HG02623 (cell line): Measurements from ENCODE around the gene MRAS.

Experiments
- ATAC-seq: cut with Tn5 transposase; IDR thresholded peaks from one replicate; pipeline ENCODE4 v1.9.1; 2021; ENCODE audit warnings: moderate library complexity; ENCODE audit not compliant: unreplicated experiment

Gene MRAS

DNA sequence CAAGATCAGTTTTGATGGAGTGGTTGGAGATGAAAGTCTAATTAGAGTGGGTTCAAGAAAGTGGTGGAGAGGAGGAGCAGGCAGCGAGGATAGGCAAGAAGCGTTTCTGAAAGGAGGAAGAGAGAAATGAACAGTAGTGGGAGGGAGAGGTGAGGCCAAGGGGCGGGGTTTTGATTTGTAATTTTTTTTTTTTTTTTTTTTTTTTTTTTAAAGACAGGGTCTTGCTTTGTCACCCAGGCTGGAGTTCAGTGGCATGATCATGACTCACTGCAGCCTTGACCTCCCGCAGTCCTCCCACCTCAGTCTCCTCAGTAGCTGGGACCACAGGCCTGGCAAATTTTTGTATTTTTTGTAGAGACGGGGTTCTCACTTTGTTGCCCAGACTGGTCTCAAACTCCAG is 36.6 kb downstream of the MRAS start:
- no peak for ATAC-seq

GRCh38 chr3:138389144-138389601 is 40.8 kb downstream of the MRAS start:
- no peak for ATAC-seq

- ATAC-seq: no peak
Observed at GRCh38 chr3:138389841-138390581, 41.6 kb downstream of the MRAS start.

- ATAC-seq: no peak
Observed at GRCh38 chr3:138390582-138390932, 42.2 kb downstream of the MRAS start.

DNA sequence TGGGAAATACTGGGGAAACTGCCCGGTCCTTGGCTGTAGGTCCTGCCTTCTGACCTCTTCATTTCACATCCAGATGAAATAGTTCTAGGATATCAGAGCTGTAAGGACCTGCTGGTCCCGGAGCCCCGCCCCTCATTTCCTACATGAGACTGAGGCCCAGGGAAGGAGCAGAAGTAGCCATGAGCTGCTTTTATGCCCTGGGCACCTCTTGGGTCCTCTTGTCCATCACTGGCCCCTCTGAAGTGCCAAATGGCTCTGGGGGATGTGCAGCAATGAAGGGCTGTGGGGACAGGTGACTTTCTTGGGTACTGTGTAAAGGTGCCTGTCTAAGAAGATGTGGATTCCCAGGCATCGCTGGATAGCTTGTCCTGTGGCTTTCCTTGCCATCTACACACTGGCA is 45.8 kb downstream of the MRAS start:
- no peak for ATAC-seq

- no peak for ATAC-seq
Observed at GRCh38 chr3:138394686-138395085, 46.3 kb downstream of the MRAS start.

DNA sequence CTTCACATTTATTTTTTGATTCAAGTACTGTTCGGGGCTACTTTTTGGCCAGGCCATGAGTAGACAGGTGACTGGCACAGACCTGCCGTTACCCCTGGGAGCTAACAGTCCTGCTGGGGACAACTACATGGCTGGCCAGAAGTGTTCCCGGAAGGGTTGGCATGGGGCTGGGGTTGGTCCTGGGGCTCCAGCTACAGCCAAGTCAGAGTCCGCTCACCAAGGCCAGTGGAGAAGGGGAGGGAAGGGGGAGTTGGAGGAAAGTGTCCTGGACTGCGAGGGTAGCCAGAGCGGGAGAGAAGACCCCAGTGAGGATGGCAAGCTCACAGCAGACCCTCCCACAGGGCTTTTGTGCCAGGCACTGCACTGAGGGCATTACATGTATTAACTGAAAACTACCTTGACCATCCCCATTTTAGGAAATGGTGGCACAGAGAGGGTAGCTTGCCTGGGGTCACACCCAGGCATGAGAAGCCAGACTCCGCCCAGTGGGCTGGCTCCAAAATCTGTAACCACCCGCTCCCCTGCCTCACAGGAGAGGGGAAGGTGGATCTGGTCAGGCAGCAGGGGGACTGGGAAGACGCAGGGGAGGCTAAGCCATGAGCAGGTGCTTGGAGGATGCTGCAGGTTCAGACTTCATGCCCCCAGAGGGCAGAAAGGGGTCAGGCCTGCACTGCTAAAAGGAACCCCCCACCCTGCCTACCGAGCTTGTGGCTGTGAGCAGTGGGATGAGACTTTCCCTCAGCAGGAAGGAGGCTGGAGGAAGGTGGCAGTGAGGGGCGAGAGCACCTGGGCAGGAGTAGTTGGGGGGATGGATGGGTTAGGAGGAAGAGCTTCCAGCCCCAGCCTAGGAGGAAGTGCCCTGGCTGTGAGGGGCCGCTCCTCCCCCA is 47.7 kb downstream of the MRAS start:
- ATAC-seq: no peak

- no peak for ATAC-seq
Observed at GRCh38 chr3:138396752-138397410, 48.5 kb downstream of the MRAS start.

DNA sequence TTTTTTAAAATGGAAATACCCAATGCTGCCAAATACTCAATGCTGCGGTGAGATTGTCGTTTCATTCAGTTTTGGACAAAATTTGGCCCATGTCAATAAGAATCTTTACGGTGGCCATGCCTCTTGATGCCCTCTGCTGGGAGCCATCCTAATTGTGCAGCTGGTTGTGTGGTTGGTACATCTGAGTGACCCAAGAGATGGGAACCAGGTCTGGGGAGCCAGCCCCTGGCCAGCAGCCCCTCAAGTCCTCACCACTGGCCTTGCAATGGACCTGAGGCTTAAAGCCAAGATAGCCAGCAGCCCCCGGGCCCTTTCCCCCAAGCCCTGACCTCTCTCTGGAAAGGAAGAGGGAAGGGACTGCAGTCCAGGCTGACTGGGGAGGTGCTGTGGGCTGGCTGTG is 49.6 kb downstream of the MRAS start:
- no peak for ATAC-seq

- no peak for ATAC-seq
Observed at GRCh38 chr3:138398791-138399575, 50.6 kb downstream of the MRAS start.

GRCh38 chr3:138399766-138400165 is 51.4 kb downstream of the MRAS start:
- no peak for ATAC-seq

DNA sequence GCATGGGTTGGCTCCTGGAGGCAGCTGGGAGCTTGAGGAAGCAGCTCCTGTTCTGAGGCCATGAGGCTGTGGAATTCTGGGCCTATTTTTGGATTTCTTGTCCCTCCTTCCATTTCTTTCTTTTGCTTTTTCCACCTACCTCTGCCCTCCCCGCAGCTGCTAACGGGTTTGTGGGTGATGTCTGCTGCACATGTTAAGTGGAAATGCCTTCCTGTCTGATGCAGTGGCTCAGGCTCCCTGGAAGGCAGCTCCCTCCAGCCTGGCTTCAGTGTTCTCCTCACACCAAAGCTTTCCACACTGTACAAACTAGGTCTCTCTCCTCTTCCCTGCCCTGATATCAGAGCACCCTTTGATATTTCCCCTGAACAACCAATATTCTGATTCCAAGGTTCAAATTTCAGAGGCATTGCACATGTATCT is 52.3 kb downstream of the MRAS start:
- no peak for ATAC-seq

DNA sequence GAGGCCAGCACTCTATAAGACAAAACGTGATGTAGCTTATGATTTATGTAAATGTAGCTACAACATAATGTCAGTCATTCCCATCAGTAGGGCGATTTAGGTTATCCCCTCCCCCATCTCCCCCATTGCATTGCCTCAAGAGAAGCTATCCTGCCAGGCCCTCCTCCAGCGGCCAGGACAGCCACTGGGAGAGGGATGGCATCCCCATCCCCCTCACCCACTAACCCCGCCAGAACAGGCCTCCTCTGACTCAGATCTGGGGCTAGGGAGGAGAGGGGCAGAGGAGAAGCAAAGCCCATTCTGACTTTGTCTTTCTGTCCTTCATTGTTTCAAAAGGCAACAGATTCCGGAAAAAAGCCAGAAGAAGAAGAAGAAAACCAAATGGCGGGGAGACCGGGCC is 53.5 kb downstream of the MRAS start:
- ATAC-seq: no peak

DNA sequence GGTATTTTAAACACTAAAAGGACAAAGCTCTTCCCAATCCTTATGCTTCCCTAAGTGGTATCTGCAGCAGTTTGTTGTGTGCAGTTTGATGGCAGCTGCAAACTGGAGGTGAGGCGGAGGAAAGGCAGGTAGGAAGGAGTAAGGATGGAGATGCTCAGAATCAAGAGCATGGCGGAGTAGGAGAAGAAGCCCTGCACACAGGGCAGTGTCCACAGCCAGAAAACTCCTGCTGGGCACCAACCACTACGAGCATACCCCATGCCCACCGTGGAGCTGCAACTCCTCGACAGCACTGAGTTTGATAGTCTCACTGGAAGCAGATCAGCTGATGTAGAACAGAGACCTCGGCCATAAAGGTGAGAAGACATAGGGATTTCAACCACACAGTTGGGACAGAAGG is 55.7 kb downstream of the MRAS start:
- ATAC-seq: no peak

DNA sequence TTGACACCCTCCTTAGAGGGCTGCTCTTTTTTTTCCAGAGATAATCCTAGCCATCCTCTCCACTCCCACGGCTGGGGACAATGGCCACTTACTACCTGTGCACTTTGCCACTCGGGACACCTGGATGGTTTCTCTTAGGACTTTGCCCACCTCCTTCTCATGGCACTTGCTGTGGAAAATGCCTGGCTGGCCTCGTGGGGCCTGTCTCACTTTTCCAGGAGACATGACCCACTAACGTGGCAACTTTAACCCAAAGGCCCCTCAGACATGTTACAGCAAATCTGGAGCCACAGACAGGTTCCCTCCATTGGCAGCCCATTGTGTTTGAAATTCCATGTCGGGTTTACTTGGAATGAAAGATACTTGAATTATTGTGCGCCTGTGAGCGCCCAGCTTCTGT is 56.6 kb downstream of the MRAS start:
- ATAC-seq: no peak

- no peak for ATAC-seq
Observed at GRCh38 chr3:138405486-138405885, 57.1 kb downstream of the MRAS start.

- no peak for ATAC-seq
Observed at GRCh38 chr3:138406606-138407005, 58.2 kb downstream of the MRAS start.

DNA sequence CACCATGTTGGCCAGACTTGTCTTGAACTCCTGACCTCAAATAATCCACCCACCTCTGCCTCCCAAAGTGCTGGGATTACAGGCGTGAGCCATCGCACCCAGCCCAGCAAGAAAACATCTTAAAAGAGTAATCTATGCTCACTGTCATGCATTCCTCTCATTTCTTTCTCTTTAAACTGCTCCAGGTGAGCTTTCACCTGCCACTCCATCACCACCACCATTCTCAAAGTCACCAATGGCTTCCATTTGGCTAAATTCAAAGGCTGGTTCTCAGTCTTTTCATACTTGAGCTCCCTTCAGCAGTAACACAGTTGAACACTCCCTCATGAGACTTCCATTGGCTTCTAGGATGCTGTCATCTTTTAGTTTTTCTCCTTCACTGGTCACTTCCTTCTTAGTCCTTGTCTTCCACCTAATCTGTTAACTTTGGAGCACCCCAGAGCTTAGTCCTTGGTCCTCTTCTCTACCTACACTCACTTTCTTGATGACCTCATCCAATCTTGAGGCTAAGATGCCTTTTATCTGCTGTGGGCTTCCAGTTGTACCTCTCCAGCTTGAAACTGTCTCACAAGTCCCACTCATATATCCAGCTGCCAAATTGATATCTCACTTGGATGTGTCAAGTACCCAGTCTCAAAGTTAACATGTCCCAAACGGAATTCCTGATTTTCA is 59.0 kb downstream of the MRAS start:
- no peak for ATAC-seq

DNA sequence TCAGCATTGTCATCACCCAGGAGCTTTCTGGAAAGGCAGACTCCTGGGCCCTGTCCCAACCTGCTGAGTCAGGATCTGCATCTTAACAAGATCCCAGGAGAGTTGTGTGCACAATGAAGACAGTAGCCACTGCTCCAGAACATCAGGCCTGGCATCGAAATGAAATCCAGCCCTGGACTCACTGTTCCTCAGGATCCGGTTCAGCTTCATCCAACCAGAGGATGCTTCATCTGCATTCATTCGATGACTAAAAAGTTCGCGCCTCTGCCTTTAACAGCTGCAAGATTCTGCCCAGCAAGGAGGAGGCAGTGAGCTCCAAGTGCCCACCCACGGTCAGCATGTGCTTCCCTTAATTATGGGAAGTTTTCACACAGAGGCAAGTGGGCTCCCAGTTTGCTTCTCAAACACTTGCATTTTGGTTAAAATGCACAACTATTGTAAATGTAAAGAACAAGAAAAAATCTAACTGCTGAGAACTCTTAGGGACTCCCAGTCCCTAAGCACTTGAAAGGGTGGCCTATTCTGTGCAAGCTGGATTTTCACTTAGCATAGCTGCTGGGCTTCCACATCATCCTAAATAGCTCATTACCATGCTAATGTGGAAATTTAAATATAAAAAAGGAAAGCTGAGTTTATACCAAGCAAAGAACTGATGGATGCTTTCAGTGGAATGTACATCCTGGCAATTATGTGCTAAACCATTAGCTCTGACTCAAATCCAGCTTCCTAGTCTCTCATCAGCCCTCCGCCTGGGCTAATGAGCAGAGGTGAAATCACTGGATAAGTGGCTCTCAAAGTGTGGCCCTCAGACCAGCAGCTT is 60.6 kb downstream of the MRAS start:
- no peak for ATAC-seq
